ENCODE data around the gene ACSL5. TPM values are rescaled to one million over a fixed set of nuclear protein-coding genes. Genes with fewer than 3 reads are reported as not detected.
"Not testable (repeated sequence)": the region's sequence is repeated elsewhere in the genome, so short reads cannot be mapped to it uniquely, and the experiment has no call there.

The ACSL5 gene
- total RNA-seq, 1 donor from 2014 or later, result 81.1 TPM

GRCh38 chr10:112461029-112461887, 87.3 kb downstream of the ACSL5 start:
- TF ChIP-seq CTCF (IDR thresholded peaks at IDR 0.05), result no peak
- ATAC-seq (no peak), DNase-seq (no peak)
- Histone ChIP-seq H3K9me3 (no peaks in the 10 kb centered on the region), H3K4me1 (no peaks in the 10 kb centered on the region), H3K36me3 (peaks cover 39% of the 10 kb centered on the region), H3K27me3 (ENCODE audit: low read depth) (no peaks in the 10 kb centered on the region), H3K27ac (no peak overlapping the region), H3K4me3 (no peak overlapping the region)
- intact Hi-C loops (cut with DNase I), result no loop called here

GRCh38 chr10:112464074-112464473, 90.2 kb downstream of the ACSL5 start:
- H3K4me3 ChIP-seq; intact Hi-C loops (cut with DNase I); H3K27ac ChIP-seq; ATAC-seq; H3K4me1 ChIP-seq; H3K27me3 ChIP-seq (ENCODE audit: low read depth); H3K9me3 ChIP-seq: not testable (repeated sequence)
- H3K36me3 ChIP-seq, result peaks cover 53% of the 10 kb centered on the region
- DNase-seq, result peak; percentile 13

GRCh38 chr10:112465299-112465883, 91.5 kb downstream of the ACSL5 start:
- DNase-seq, result no peak
- H3K4me3 ChIP-seq, result no peak overlapping the region
- peaks cover 53% of the 10 kb centered on the region for H3K36me3 ChIP-seq
- H3K4me1 ChIP-seq, result no peaks in the 10 kb centered on the region
- intact Hi-C loops (cut with DNase I), result no loop called here
- no peaks in the 10 kb centered on the region for H3K27me3 ChIP-seq (ENCODE audit: low read depth)
- no peak for ATAC-seq
- no peak for TF ChIP-seq CTCF (IDR thresholded peaks at IDR 0.05)
- no peaks in the 10 kb centered on the region for H3K9me3 ChIP-seq
- H3K27ac ChIP-seq, result no peak overlapping the region

GRCh38 chr10:112466802-112467201, 92.9 kb downstream of the ACSL5 start:
- no peak for TF ChIP-seq CTCF (IDR thresholded peaks at IDR 0.05)
- ATAC-seq (no peak), DNase-seq (no peak)
- Histone ChIP-seq H3K27me3 (ENCODE audit: low read depth) (no peaks in the 10 kb centered on the region), H3K4me3 (no peak overlapping the region), H3K4me1 (peaks cover 1% of the 10 kb centered on the region), H3K36me3 (peaks cover 43% of the 10 kb centered on the region), H3K9me3 (no peaks in the 10 kb centered on the region), H3K27ac (no peak overlapping the region)
- intact Hi-C loops (cut with DNase I), result no loop called here

GRCh38 chr10:112467541-112468075, 93.7 kb downstream of the ACSL5 start:
- ATAC-seq, result no peak
- Histone ChIP-seq H3K36me3 (peaks cover 37% of the 10 kb centered on the region), H3K27ac (no peak overlapping the region), H3K9me3 (no peaks in the 10 kb centered on the region), H3K4me3 (no peak overlapping the region), H3K27me3 (ENCODE audit: low read depth) (no peaks in the 10 kb centered on the region), H3K4me1 (peaks cover 5% of the 10 kb centered on the region)
- no peak for DNase-seq
- no peak for TF ChIP-seq CTCF (IDR thresholded peaks at IDR 0.05)
- intact Hi-C loops (cut with DNase I), result no loop called here
